VCaP (cell line): ENCODE data around the gene FAM200A.
"Not testable (repeated sequence)": the region's sequence is repeated elsewhere in the genome, so short reads cannot be mapped to it uniquely, and the experiment has no call there.

Experiments used
- H3K27ac ChIP-seq: fragments of 450-650 bp; 2 replicates; pipeline ENCODE4 v1.5.1; 2017
- TF ChIP-seq, protein P1 (sequence below): fragments of 450-650 bp; conservative IDR thresholded peaks from 2 replicates; pipeline ENCODE4 v1.5.1; 2017; ENCODE audit warnings: mild to moderate bottlenecking, moderate library complexity

FAM200A gene

DNA sequence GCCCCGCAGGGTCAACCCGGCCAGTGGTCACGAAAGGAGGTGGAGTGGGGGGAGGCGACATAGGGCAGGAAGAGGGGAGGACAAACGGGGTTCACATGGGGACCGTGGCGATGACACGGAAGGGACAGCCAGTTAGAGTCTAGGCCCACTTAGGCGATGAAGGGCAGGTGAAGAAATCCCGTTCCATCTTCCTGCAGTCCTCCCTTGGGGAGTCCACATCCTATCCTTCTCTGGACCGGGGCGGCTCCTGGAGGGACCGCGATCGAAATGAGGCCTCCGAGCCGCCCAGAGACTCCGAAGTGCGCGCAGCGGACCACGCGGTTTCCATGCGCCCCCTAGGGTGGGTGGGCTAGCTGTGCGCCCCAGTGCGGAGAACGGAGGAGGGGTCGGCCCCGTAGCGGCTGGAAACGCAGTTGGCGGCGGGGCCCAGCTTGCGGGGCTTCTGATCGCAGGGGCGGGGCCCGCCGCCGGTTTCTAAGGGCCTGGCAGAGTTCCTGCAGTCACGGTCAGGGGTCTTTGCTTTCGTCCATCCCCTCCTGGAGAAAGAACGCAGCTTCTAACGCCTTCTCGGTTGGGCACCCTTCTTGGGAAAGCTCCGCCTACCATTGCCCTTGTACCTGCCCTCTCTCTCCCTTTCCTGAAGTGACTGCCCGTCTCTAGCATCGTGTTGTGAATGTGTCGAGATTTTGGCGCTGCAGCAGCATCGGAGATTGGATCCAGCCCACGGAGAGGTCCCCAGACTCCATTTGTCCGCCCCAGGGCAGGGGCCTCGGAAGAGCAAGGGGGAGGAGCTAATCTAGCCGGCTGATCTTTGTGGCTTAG lies 28.3 kb upstream of the FAM200A start:
- no peak overlapping the region for H3K27ac ChIP-seq
- TF ChIP-seq, protein P1, sequence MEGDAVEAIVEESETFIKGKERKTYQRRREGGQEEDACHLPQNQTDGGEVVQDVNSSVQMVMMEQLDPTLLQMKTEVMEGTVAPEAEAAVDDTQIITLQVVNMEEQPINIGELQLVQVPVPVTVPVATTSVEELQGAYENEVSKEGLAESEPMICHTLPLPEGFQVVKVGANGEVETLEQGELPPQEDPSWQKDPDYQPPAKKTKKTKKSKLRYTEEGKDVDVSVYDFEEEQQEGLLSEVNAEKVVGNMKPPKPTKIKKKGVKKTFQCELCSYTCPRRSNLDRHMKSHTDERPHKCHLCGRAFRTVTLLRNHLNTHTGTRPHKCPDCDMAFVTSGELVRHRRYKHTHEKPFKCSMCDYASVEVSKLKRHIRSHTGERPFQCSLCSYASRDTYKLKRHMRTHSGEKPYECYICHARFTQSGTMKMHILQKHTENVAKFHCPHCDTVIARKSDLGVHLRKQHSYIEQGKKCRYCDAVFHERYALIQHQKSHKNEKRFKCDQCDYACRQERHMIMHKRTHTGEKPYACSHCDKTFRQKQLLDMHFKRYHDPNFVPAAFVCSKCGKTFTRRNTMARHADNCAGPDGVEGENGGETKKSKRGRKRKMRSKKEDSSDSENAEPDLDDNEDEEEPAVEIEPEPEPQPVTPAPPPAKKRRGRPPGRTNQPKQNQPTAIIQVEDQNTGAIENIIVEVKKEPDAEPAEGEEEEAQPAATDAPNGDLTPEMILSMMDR: no peak

DNA sequence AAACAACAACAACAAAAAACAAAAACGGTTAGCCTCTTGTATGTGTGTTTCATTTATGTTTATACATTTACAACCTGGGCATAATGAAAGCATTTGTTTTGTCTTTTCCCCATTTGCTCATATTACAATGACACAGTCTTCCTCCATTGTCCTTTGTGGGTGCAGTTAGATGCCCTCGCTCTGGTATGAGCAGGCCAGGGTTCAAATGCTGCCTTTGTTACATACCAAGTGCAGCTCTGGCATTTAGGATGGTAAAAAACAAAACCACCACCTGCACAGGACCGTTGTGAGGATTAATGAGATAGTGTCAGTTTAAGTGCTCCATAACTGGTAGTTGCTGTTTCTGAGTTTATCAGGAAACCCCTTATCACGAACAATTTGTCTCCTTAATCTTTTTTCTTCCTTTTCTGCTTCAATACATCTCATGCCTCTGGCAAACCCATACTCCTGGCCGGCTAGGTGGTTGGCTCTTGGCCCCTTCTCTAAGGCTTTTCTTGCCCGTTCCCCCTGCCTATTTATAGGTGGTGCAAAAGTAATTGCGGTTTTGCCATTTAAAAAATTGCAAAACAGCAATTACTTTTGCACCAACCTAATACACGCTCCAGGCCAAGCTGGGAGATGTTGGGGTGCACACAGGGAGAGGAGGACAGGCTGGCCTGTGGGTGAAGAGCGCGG lies 27.5 kb upstream of the FAM200A start:
- TF ChIP-seq, protein P1: no peak
- no peak overlapping the region for H3K27ac ChIP-seq

DNA sequence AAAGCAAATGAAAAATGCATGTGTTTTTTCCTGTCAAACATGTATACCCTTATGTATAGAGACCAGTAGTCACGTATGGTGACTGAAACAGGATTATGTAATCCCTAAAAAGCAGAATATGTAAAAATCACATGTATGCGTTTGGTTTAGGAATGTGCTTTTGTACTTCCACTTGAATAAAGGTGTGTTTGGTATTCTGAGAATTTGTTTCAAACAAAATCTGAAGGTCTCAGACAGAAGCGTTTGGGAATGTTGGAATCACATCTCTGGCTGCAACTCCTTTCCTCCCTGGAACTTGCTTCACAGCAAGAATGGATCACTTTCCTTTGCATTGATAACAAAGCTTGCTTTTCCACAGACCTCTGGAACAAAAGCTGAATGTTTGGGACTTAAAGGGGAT lies 24.3 kb upstream of the FAM200A start:
- H3K27ac ChIP-seq: no peak overlapping the region
- TF ChIP-seq, protein P1: no peak

DNA sequence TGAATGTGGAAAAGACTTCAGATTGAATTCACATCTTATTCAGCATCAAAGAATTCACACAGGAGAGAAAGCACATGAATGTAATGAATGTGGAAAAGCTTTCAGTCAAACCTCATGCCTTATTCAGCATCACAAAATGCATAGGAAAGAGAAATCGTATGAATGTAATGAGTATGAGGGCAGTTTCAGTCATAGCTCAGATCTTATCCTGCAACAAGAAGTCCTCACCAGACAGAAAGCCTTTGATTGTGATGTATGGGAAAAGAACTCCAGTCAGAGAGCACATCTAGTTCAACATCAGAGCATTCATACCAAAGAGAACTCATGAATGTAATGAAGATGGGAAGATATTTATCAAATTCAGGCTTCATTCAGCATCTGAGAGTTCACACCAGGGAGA lies 21.3 kb upstream of the FAM200A start:
- TF ChIP-seq, protein P1: no peak
- H3K27ac ChIP-seq: no peak overlapping the region

DNA sequence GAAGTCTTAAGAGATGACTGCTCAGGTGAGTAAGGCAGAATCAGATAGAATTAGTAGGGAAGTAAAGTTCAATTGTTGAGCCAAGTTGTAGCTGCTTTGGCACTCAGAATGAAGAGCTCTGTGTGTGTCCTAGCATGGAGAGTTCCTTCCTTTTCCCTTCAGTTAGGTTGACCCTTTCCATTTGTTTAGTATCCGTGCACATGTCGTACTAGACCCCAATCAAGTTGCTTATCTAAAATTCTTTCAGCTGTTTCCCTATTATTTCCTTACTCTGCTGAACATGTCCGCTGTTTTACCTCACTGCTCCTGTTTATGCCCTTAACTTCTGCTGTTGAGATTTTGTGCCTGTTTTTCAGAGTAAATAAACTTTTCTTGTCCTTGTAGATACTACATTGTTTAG lies 19.9 kb upstream of the FAM200A start:
- TF ChIP-seq, protein P1: no peak
- no peak overlapping the region for H3K27ac ChIP-seq

DNA sequence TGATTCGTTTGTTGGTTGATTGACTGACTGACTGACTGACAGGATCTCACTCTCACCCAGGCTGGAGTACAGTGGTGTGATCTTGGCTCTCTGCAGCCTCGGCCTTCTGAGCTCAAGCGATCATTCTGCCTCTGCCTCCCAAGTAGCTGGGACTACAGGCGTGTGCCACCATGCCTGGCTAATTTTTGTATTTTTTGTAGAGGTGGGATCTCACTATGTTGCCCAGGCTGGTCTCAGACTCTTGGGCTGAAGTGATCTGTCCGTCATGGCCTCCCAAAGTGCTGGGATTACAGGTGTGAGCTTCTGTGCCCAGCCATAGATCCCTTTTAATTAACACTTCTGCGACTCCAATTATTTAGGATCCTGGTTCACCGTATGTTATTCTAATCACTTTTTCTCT lies 16.9 kb upstream of the FAM200A start:
- not testable (repeated sequence) for H3K27ac ChIP-seq

DNA sequence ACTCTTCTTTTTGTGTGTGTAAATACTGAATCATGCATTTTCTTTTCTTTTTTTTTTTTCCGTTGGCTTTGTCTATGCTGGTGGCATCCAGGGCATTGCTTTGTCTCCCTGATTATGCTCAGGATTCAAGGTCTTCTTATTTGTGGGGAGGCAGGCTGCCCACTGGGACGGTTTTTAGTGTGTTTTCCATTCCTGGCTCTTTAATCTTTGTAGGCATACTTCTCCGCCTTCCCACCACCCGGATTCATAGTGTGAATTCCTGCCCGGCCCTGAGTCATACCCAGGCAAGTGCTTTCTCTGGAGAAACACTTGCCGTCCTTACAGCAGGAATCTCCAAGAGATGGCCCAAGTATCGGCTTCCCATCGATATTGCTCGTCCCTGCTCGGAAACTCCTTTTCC lies 11.7 kb upstream of the FAM200A start:
- TF ChIP-seq, protein P1: no peak
- no peak overlapping the region for H3K27ac ChIP-seq

DNA sequence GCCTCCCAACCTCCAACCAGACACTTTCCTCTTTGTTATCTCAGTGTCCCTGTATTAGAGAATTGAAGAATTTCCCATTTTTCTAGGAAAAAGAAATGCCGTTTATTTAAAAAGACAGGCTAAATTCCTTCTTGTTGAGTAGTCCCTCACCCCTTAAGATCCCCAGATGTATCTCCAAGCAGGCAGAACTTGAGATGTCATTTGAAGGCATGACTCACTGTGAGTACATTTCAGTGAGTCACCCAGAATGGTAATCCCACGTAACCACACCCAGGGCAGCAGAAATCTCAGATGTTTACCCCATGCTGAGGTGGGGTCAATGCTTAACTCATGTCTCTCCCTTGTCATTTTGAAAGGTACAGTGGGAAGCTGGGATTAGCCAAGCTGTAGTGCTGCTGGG lies 10.9 kb upstream of the FAM200A start:
- H3K27ac ChIP-seq: no peak overlapping the region

More for the DNA sequence above, 10.9 kb upstream of the FAM200A start:
- TF ChIP-seq, protein P1: no peak
